Breast epithelium (tissue), 3 donors: ENCODE data around the gene BAD.

ENCODE experiments used
- POLR2AphosphoS5 ChIP-seq, 3 donors: sonication (generic); formaldehyde crosslinking; IDR thresholded peaks; one replicate each; pipeline ENCODE4 v1.6.1; 2017; ENCODE audit warnings: antibody characterized with exemption in 3 of 3
- TF ChIP-seq, protein P1 (sequence below), 3 donors: fragments of 450-650 bp; IDR thresholded peaks; one replicate each; pipeline ENCODE4 v1.5.1; 2016 to 2017; ENCODE audit warnings: antibody characterized with exemption in 3 of 3, mild to moderate bottlenecking in 3 of 3, moderate library complexity in 3 of 3

DNA sequence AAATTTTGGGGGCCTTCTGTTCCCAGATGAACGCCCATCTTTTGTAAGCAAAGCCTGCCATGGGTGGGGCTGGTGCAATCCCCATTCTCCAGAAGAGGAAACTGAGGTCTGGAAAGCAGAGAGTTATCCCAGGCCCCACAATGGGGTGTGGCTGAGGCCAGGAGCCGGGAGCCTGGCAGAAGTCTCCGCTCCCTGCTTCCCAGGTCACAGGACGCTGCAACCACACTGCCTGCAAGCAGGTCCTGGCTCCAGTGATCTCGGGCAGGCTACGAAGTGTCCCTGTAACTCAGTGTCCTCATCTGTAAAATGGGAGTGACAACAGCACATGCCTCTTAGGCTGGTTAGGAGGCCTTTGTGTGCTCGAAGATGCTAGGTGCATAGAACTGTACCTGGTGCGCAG lies 31.4 kb downstream of the BAD start:
- TF ChIP-seq, protein P1, sequence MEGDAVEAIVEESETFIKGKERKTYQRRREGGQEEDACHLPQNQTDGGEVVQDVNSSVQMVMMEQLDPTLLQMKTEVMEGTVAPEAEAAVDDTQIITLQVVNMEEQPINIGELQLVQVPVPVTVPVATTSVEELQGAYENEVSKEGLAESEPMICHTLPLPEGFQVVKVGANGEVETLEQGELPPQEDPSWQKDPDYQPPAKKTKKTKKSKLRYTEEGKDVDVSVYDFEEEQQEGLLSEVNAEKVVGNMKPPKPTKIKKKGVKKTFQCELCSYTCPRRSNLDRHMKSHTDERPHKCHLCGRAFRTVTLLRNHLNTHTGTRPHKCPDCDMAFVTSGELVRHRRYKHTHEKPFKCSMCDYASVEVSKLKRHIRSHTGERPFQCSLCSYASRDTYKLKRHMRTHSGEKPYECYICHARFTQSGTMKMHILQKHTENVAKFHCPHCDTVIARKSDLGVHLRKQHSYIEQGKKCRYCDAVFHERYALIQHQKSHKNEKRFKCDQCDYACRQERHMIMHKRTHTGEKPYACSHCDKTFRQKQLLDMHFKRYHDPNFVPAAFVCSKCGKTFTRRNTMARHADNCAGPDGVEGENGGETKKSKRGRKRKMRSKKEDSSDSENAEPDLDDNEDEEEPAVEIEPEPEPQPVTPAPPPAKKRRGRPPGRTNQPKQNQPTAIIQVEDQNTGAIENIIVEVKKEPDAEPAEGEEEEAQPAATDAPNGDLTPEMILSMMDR (IDR thresholded peaks at IDR 0.05), result no peak
- TF ChIP-seq POLR2AphosphoS5 (IDR thresholded peaks at IDR 0.05), result no peak
